Upper lobe of right lung (tissue), 1 donor: ENCODE measurements around the gene MRPS15. TPM values are rescaled to one million over a fixed set of nuclear protein-coding genes. Genes with fewer than 3 reads are reported as not detected.

Experiments used
- ATAC-seq: fragments of 200-7000 bp; cut with Tn5 transposase; one replicate; pipeline ENCODE4 v1.9.1; 2020; ENCODE audit warnings: mild to moderate bottlenecking, moderate library complexity
- DNase-seq: peaks from one replicate; pipeline ENCODE4 v3.0.0-alpha.2; 2020
- H3K27ac ChIP-seq: fragments of 200-600 bp; one replicate; pipeline ENCODE4 v1.8.0; 2022
- H3K27me3 ChIP-seq: fragments of 200-600 bp; one replicate; pipeline ENCODE4 v1.8.0; 2022; ENCODE audit warnings: mild to moderate bottlenecking
- H3K36me3 ChIP-seq: fragments of 200-600 bp; one replicate; pipeline ENCODE4 v1.8.0; 2022
- H3K4me1 ChIP-seq: fragments of 200-600 bp; one replicate; pipeline ENCODE4 v1.8.0; 2022
- H3K4me3 ChIP-seq: fragments of 200-600 bp; one replicate; pipeline ENCODE4 v1.8.0; 2022; ENCODE audit warnings: mild to moderate bottlenecking
- H3K9me3 ChIP-seq: fragments of 200-600 bp; one replicate; pipeline ENCODE4 v1.8.0; 2022
- CTCF ChIP-seq: fragments of 200-600 bp; IDR thresholded peaks from one replicate; pipeline ENCODE4 v1.8.0; 2022; ENCODE audit warnings: antibody characterized with exemption
- intact Hi-C: fragments of 100-400 bp; cut with DNase I; formaldehyde crosslinking; loops from one replicate; pipeline ENCODE4 v1.11.0; 2022
- total RNA-seq: library from RNA; stranded (reverse); fragmentation: NEBNext Ultra II Directional; extraction: Animal tissue kit (Norgen Biotek cat#: 25700); gene quantifications from one replicate; pipeline ENCODE4 v1.2.1, GENCODE V29; 2021
- donor health status: DM: no; HTN: yes; CAD: no; lungs with severe emphysema.

MRPS15 gene
- total RNA-seq, 1 donor from 2014 or later = 65.0 TPM

GRCh38 chr1:36446746-36447145 lies 17.4 kb downstream of the MRPS15 start:
- TF ChIP-seq CTCF = no peak
- Histone ChIP-seq H3K4me3 (no peak overlapping the region), H3K27ac (no peak overlapping the region), H3K36me3 (no peaks in the 10 kb centered on the region), H3K4me1 (peaks cover 5% of the 10 kb centered on the region), H3K27me3 (no peaks in the 10 kb centered on the region), H3K9me3 (no peaks in the 10 kb centered on the region)
- no peak for ATAC-seq
- intact Hi-C loops = no loop called here
- no peak for DNase-seq

GRCh38 chr1:36446271-36446670 lies 17.9 kb downstream of the MRPS15 start:
- peak; percentile 20 for TF ChIP-seq CTCF
- H3K36me3 ChIP-seq = no peaks in the 10 kb centered on the region
- ATAC-seq = no peak
- H3K4me3 ChIP-seq = no peak overlapping the region
- H3K9me3 ChIP-seq = no peaks in the 10 kb centered on the region
- DNase-seq = no peak
- no peak overlapping the region for H3K27ac ChIP-seq
- peaks cover 5% of the 10 kb centered on the region for H3K4me1 ChIP-seq
- intact Hi-C loops = no loop called here
- H3K27me3 ChIP-seq = no peaks in the 10 kb centered on the region

- intact Hi-C loops = no loop called here
- DNase-seq (no peak), ATAC-seq (no peak)
- Histone ChIP-seq H3K4me1 (peaks cover 5% of the 10 kb centered on the region), H3K9me3 (no peaks in the 10 kb centered on the region), H3K4me3 (no peak overlapping the region), H3K27me3 (no peaks in the 10 kb centered on the region), H3K36me3 (no peaks in the 10 kb centered on the region), H3K27ac (no peak overlapping the region)
- TF ChIP-seq CTCF = no peak
Measured at GRCh38 chr1:36443297-36443696, 20.9 kb downstream of the MRPS15 start.

- H3K4me3 ChIP-seq = no peak overlapping the region
- H3K27me3 ChIP-seq = no peaks in the 10 kb centered on the region
- ATAC-seq = no peak
- no peak for DNase-seq
- intact Hi-C loops = no loop called here
- no peaks in the 10 kb centered on the region for H3K9me3 ChIP-seq
- H3K36me3 ChIP-seq = no peaks in the 10 kb centered on the region
- TF ChIP-seq CTCF = no peak
- H3K27ac ChIP-seq = no peak overlapping the region
- H3K4me1 ChIP-seq = peaks cover 5% of the 10 kb centered on the region
Measured at GRCh38 chr1:36442337-36442736, 21.8 kb downstream of the MRPS15 start.

- TF ChIP-seq CTCF = no peak
- Histone ChIP-seq H3K36me3 (no peaks in the 10 kb centered on the region), H3K4me1 (peaks cover 5% of the 10 kb centered on the region), H3K9me3 (no peaks in the 10 kb centered on the region), H3K4me3 (no peak overlapping the region), H3K27ac (no peak overlapping the region), H3K27me3 (no peaks in the 10 kb centered on the region)
- DNase-seq = no peak
- intact Hi-C loops = no loop called here
- ATAC-seq = no peak
Measured at GRCh38 chr1:36440646-36441045, 23.5 kb downstream of the MRPS15 start.

GRCh38 chr1:36440044-36440443 lies 24.1 kb downstream of the MRPS15 start:
- no peak overlapping the region for H3K4me3 ChIP-seq
- DNase-seq (no peak), ATAC-seq (no peak)
- no peaks in the 10 kb centered on the region for H3K9me3 ChIP-seq
- H3K4me1 ChIP-seq = peaks cover 5% of the 10 kb centered on the region
- intact Hi-C loops = no loop called here
- no peaks in the 10 kb centered on the region for H3K27me3 ChIP-seq
- no peaks in the 10 kb centered on the region for H3K36me3 ChIP-seq
- no peak overlapping the region for H3K27ac ChIP-seq
- no peak for TF ChIP-seq CTCF
